Thyroid gland (tissue), 4 donors: ENCODE results near the gene RPL29. TPM values are rescaled to one million over a fixed set of nuclear protein-coding genes. Genes with fewer than 3 reads are reported as not detected.

ENCODE experiments used
- DNase-seq, 2 donors: peaks; one replicate each; pipeline ENCODE4 v3.0.0-alpha.2; 2019
- H3K27ac ChIP-seq, 3 donors: fragments of 200-600 bp; sonication (generic); 1 replicate in 2 of 3; 2 replicates in 1 of 3; pipeline ENCODE4 v1.5.1; 2016 to 2019; ENCODE audit warnings: mild to moderate bottlenecking in 1 of 3, moderate library complexity in 1 of 3
- H3K27me3 ChIP-seq: fragments of 200-600 bp; sonication (generic); one replicate; pipeline ENCODE4 v1.5.1; 2019
- H3K36me3 ChIP-seq, 2 donors: fragments of 200-600 bp; sonication (generic); one replicate each; pipeline ENCODE4 v1.5.1; 2016 to 2019
- H3K4me1 ChIP-seq, 2 donors: fragments of 200-600 bp; sonication (generic); one replicate each; pipeline ENCODE4 v1.5.1; 2017 to 2019
- H3K4me3 ChIP-seq, 3 donors: fragments of 200-600 bp; sonication (generic); replicated peaks in 1 of 3; 1 replicate in 2 of 3; 2 replicates in 1 of 3; pipeline ENCODE4 v1.5.1; 2016; ENCODE audit warnings: mild to moderate bottlenecking in 1 of 3
- H3K9me3 ChIP-seq: fragments of 200-600 bp; sonication (generic); one replicate; pipeline ENCODE4 v1.5.1; 2017
- POLR2A ChIP-seq, 2 donors: fragments of 450-650 bp; IDR thresholded peaks; one replicate each; pipeline ENCODE4 v1.6.1; 2017; ENCODE audit warnings: antibody characterized with exemption in 2 of 2, mild to moderate bottlenecking in 2 of 2, moderate library complexity in 1 of 2
- WGBS, 2 donors: methylation state at CpG; one replicate each; pipeline ENCODE4 v1.1.5; 2017; 5-methylcytosine and 5-hydroxymethylcytosine counted together
- intact Hi-C: fragments of 100-400 bp; cut with DNase I; formaldehyde crosslinking; loops from one replicate; pipeline ENCODE4 v1.15.1; 2023
- total RNA-seq, 4 donors: library from RNA; depleted of rRNA; stranded (reverse); fragments of >200 nt; gene quantifications; one replicate each; pipeline ENCODE4 v1.2.3, GENCODE V29; 2016
- TF ChIP-seq, protein P1 (sequence below), 6 experiments: fragments of 200-600 bp in 3 of 6; fragments of 450-650 bp in 3 of 6; sonication (generic) in 3 of 6; IDR thresholded peaks; one replicate each; pipeline ENCODE4 v1.5.1; 2016 to 2019; ENCODE audit warnings: antibody characterized with exemption in 6 of 6, mild to moderate bottlenecking in 2 of 6, inconsistent platforms in 1 of 6, moderate library complexity in 1 of 6

The RPL29 gene
- total RNA-seq, 4 donors from 2014 or later, result 826 to 1,348 (median 1,271) TPM

DNA sequence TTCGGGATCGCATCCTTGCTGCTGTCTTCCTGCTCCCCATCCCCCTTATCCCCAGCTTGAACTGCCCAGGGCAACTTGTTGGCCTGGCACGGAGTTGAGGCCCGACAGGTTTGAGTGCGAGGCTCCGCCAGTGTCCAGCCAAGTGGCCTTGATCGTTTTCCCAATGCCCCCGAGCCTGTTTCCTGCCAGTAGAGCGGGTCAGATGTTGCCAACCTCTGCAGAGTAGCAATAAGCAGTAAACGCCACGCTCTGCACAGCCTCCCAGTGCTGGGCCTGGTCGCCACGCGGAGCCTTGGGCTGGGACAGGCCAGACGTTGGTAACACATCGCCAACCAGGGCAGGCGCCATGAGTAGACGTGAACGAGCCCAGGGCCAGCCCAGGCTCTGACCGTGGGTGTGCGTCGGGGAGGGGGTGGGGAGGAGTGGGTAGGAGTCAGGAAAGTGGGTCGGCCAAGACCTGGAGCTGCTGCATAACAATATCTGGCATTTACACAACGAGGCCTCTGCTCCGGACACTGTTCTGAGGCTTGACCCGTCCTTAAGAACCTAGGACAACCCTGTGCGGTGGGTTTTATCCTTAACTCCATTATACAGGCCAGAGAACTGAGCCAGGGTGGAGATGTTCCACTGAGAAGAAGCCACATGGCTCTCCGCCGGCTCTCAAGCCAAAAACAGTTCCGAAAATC lies 21.3 kb downstream of the RPL29 start:
- Histone ChIP-seq H3K4me1 (peaks cover 16 to 29% of the 10 kb centered on the region in 2 donors), H3K27ac (peak overlapping the region; percentile 83 to 93 (median 86)), H3K27me3 (no peaks in the 10 kb centered on the region), H3K9me3 (no peaks in the 10 kb centered on the region), H3K4me3 (peak overlapping the region; percentile 6 to 46 (median 35)), H3K36me3 (no peaks in the 10 kb centered on the region)
- DNase-seq, result peak in 1 of 2 donors; percentile 49
- TF ChIP-seq, protein P1, sequence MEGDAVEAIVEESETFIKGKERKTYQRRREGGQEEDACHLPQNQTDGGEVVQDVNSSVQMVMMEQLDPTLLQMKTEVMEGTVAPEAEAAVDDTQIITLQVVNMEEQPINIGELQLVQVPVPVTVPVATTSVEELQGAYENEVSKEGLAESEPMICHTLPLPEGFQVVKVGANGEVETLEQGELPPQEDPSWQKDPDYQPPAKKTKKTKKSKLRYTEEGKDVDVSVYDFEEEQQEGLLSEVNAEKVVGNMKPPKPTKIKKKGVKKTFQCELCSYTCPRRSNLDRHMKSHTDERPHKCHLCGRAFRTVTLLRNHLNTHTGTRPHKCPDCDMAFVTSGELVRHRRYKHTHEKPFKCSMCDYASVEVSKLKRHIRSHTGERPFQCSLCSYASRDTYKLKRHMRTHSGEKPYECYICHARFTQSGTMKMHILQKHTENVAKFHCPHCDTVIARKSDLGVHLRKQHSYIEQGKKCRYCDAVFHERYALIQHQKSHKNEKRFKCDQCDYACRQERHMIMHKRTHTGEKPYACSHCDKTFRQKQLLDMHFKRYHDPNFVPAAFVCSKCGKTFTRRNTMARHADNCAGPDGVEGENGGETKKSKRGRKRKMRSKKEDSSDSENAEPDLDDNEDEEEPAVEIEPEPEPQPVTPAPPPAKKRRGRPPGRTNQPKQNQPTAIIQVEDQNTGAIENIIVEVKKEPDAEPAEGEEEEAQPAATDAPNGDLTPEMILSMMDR (IDR thresholded peaks at IDR 0.05), result peak in 2 of 6 experiments; percentile 12 to 36
- no peak for TF ChIP-seq POLR2A (IDR thresholded peaks at IDR 0.05)
- intact Hi-C loops, result loop anchor here (10.0 kb wide), 1 partner anchor 590 kb away; the partner anchor contains the start of gene MANF
- 24 to 26% methylated on average over 19 to 23 of the region's 30 CpGs for WGBS, 2 donors

DNA sequence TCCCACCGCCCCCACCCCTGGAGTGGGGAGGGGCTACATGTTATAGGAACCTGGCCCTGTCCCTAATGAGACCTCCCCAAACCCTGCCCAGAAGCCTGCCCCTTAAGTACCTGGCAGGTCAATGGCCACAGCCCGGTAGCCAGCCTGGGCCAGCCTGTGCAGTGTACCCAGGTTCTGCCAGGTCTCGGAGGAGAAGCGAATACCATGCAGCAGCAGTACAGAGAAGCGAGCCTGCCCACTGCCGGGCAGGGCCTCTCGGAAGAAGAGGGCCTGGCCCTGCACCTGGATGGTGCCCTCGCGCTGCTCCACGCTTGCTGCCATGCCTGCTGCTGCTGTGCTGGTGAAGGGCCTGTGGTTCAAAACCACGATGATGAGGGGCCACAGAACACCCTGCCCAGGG lies 24.3 kb downstream of the RPL29 start:
- H3K27me3 ChIP-seq, result no peaks in the 10 kb centered on the region
- H3K9me3 ChIP-seq, result no peaks in the 10 kb centered on the region
- no peak overlapping the region for H3K4me3 ChIP-seq
- TF ChIP-seq POLR2A (IDR thresholded peaks at IDR 0.05), result no peak
- TF ChIP-seq, protein P1 (IDR thresholded peaks at IDR 0.05), result no peak
- no peak overlapping the region for H3K27ac ChIP-seq
- H3K36me3 ChIP-seq, result no peaks in the 10 kb centered on the region
- peaks cover 22 to 35% of the 10 kb centered on the region in 2 donors for H3K4me1 ChIP-seq
- no peak for DNase-seq
- 93 to 100% methylated on average over 1 to 11 of the region's 11 CpGs for WGBS, 2 donors
- intact Hi-C loops, result loop anchor here (10.0 kb wide), 1 partner anchor 587 kb away; the partner anchor contains the start of gene MANF

DNA sequence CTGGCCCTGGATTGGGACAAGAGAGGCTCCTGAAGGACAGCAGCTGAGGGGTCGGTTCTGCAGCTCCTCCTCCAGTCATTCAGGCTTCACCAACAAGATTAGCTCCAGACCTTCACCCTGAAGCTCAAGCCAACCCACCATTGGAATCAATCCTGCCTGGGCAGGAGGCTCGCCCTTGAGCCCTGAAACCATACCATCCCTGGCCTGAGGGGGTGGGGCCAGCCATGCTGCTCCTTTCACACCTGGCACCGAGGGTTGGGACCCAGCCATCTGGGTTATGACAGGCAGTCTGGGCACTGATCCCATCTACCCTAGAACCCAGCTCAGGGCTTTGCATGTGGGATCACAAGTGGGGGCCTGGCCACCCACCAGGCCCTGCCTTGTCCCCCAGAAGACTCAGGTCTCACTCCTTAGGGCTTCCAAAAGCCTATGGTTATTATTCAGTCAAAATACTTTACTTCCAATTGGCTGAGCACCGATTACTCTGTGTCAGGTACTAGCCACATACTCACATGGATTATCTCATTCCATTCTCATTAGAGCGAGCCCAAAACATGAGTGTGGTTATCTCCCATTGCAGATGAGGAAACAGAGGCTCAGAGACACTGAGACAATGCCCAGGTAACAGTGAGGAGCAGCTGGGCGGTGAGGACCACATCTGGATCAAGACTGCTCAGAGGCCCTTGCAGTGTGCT lies 24.9 kb downstream of the RPL29 start:
- Histone ChIP-seq H3K36me3 (no peaks in the 10 kb centered on the region), H3K4me1 (peaks cover 23 to 35% of the 10 kb centered on the region in 2 donors), H3K9me3 (no peaks in the 10 kb centered on the region), H3K4me3 (no peak overlapping the region), H3K27ac (no peak overlapping the region), H3K27me3 (no peaks in the 10 kb centered on the region)
- no peak for TF ChIP-seq POLR2A (IDR thresholded peaks at IDR 0.05)
- TF ChIP-seq, protein P1 (IDR thresholded peaks at IDR 0.05), result no peak
- intact Hi-C loops, result loop anchor here (10.0 kb wide), 1 partner anchor 586 kb away; the partner anchor contains the start of gene MANF
- 72 to 79% methylated on average over 5 to 6 of the region's 6 CpGs for WGBS, 2 donors
- no peak for DNase-seq

DNA sequence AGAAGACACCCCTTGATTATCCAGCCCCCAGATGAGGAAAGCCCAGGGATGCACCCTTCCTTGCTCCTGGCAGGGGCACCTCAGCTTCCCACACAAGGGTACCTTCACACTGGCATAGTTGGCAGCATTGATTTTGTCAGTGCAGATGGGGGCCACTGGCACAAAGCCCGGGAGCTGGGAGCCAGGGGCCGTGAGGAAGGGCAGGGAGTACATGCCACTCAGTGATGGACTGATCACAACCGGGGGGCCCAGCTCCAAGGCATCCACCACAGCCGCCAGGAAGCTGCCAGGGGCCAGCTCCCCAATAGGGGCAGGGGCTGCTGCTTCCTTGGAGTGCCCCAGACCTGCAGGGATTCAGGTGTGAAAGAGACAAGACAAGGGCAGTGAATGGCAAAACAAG lies 25.9 kb downstream of the RPL29 start:
- no peak overlapping the region for H3K4me3 ChIP-seq
- no peak overlapping the region for H3K27ac ChIP-seq
- H3K4me1 ChIP-seq, result peaks cover 18 to 31% of the 10 kb centered on the region in 2 donors
- no peak for DNase-seq
- TF ChIP-seq, protein P1 (IDR thresholded peaks at IDR 0.05), result no peak
- TF ChIP-seq POLR2A (IDR thresholded peaks at IDR 0.05), result no peak
- no peaks in the 10 kb centered on the region for H3K9me3 ChIP-seq
- WGBS, 2 donors, result 81 to 86% methylated on average over 4 of the region's 4 CpGs
- H3K36me3 ChIP-seq, result no peaks in the 10 kb centered on the region
- no peaks in the 10 kb centered on the region for H3K27me3 ChIP-seq
- intact Hi-C loops, result loop anchor here (10.0 kb wide), 1 partner anchor 585 kb away; the partner anchor contains the start of gene MANF
